DOHH2 (cell line): ENCODE results near the gene VPS9D1.

Experiments used
- H3F3A ChIP-seq: fragments of 200-600 bp; sonication (generic), shearing (Covaris generic); 2 replicates; pipeline ENCODE4 v1.6.0; 2016; ENCODE audit warnings: antibody characterized with exemption, mild to moderate bottlenecking; ENCODE audit not compliant: control insufficient read depth, insufficient read depth
- H3K27ac ChIP-seq: fragments of 200-600 bp; sonication (generic); 2 replicates; pipeline ENCODE4 v1.5.1; 2014; ENCODE audit warnings: low read depth, mild to moderate bottlenecking, low read length, moderate library complexity
- H3K27me3 ChIP-seq: fragments of 200-600 bp; sonication (generic); 2 replicates; pipeline ENCODE4 v1.6.1; 2014; ENCODE audit warnings: mild to moderate bottlenecking, low read length, mixed read lengths; ENCODE audit not compliant: control insufficient read depth
- H3K36me3 ChIP-seq: fragments of 200-600 bp; sonication (generic); 2 replicates; pipeline ENCODE4 v1.6.1; 2014; ENCODE audit warnings: mild to moderate bottlenecking, low read length, moderate library complexity, mixed read lengths; ENCODE audit not compliant: control insufficient read depth
- H3K4me1 ChIP-seq: fragments of 200-600 bp; sonication (generic); 2 replicates; pipeline ENCODE4 v1.6.1; 2014; ENCODE audit warnings: mild to moderate bottlenecking, low read length, mixed read lengths; ENCODE audit not compliant: control insufficient read depth
- H3K4me2 ChIP-seq: fragments of 200-600 bp; sonication (generic); 2 replicates; pipeline ENCODE4 v1.6.0; 2014; ENCODE audit warnings: mild to moderate bottlenecking, low read length, moderate library complexity
- H3K4me3 ChIP-seq: fragments of 200-600 bp; sonication (generic); 2 replicates; pipeline ENCODE4 v1.5.1; 2014; ENCODE audit warnings: mild to moderate bottlenecking, low read length, mixed read lengths
- H3K79me2 ChIP-seq: fragments of 200-600 bp; sonication (generic); 2 replicates; pipeline ENCODE4 v1.6.1; 2014; ENCODE audit warnings: mild to moderate bottlenecking, low read length, mixed read lengths; ENCODE audit not compliant: control insufficient read depth
- H3K9me2 ChIP-seq: fragments of 200-600 bp; sonication (generic); replicated peaks from 2 replicates; pipeline ENCODE4 v1.6.1; 2014; ENCODE audit warnings: mild to moderate bottlenecking, low read length, mixed read lengths; ENCODE audit not compliant: control insufficient read depth
- H3K9me3 ChIP-seq: fragments of 200-600 bp; sonication (generic); 2 replicates; pipeline ENCODE4 v1.6.1; 2014; ENCODE audit warnings: antibody characterized with exemption, low read length, mixed read lengths; ENCODE audit not compliant: control insufficient read depth, insufficient read depth
- H4K20me1 ChIP-seq: fragments of 200-600 bp; sonication (generic); 2 replicates; pipeline ENCODE4 v1.6.0; 2014; ENCODE audit warnings: low read depth, mild to moderate bottlenecking, antibody characterized with exemption, low read length, moderate library complexity; ENCODE audit not compliant: control insufficient read depth, insufficient read depth
- CTCF ChIP-seq: fragments of 200-600 bp; sonication (generic); IDR thresholded peaks from one replicate; pipeline ENCODE4 v1.5.1; 2014; ENCODE audit warnings: antibody characterized with exemption, mild to moderate bottlenecking, low read depth, low read length; ENCODE audit not compliant: poor library complexity, severe bottlenecking
- EZH2phosphoT487 ChIP-seq: fragments of 200-600 bp; sonication (generic); IDR thresholded peaks from 2 replicates; pipeline ENCODE4 v1.6.1; 2017; ENCODE audit warnings: borderline replicate concordance, mild to moderate bottlenecking, antibody characterized with exemption, low read length, moderate library complexity, mixed read lengths

VPS9D1 gene

GRCh38 chr16:89721546-89722391 lies 1.1 kb upstream of the VPS9D1 start:
- Histone ChIP-seq H3K36me3 (peaks cover 30% of the 10 kb centered on the region), H4K20me1 (peaks cover 16% of the 10 kb centered on the region), H3K79me2 (peaks cover 14% of the 10 kb centered on the region), H3K4me2 (peak overlapping the region; percentile 91), H3K4me1 (peaks cover 17% of the 10 kb centered on the region), H3K27me3 (peaks cover 7% of the 10 kb centered on the region), H3K9me3 (no peaks in the 10 kb centered on the region), H3F3A (peaks cover 10% of the 10 kb centered on the region), H3K4me3 (peak overlapping the region; percentile 83), H3K27ac (peak overlapping the region; percentile 29), H3K9me2 (no peaks in the 10 kb centered on the region)
- TF ChIP-seq CTCF = no peak
- TF ChIP-seq EZH2phosphoT487 = no peak

GRCh38 chr16:89720551-89720812 lies 216 bp downstream of the VPS9D1 start:
- Histone ChIP-seq H4K20me1 (peaks cover 16% of the 10 kb centered on the region), H3K27me3 (peaks cover 7% of the 10 kb centered on the region), H3F3A (peaks cover 10% of the 10 kb centered on the region), H3K4me1 (peaks cover 17% of the 10 kb centered on the region), H3K4me3 (peak overlapping the region; percentile 83), H3K79me2 (peaks cover 14% of the 10 kb centered on the region), H3K9me2 (no peaks in the 10 kb centered on the region), H3K4me2 (peak overlapping the region; percentile 91), H3K27ac (no peak overlapping the region), H3K9me3 (no peaks in the 10 kb centered on the region), H3K36me3 (peaks cover 30% of the 10 kb centered on the region)
- TF ChIP-seq CTCF (no peak), EZH2phosphoT487 (no peak)

- no peak for TF ChIP-seq CTCF
- no peak for TF ChIP-seq EZH2phosphoT487
- Histone ChIP-seq H3K4me1 (peaks cover 16% of the 10 kb centered on the region), H3K9me3 (no peaks in the 10 kb centered on the region), H3K9me2 (no peaks in the 10 kb centered on the region), H3F3A (peaks cover 10% of the 10 kb centered on the region), H3K27me3 (peaks cover 7% of the 10 kb centered on the region), H4K20me1 (peaks cover 7% of the 10 kb centered on the region), H3K36me3 (peaks cover 23% of the 10 kb centered on the region), H3K4me3 (no peak overlapping the region), H3K79me2 (peaks cover 12% of the 10 kb centered on the region), H3K4me2 (no peak overlapping the region), H3K27ac (no peak overlapping the region)
These were observed 2.8 kb downstream of the VPS9D1 start for GRCh38 chr16:89717688-89718505.
